Measurements from ENCODE around the gene PSMC4. TPM values are rescaled to one million over a fixed set of nuclear protein-coding genes. Genes with fewer than 3 reads are reported as not detected.

Gene PSMC4
- 10 to 100 TPM; 79.7 to 82.1 TPM for total RNA-seq

DNA sequence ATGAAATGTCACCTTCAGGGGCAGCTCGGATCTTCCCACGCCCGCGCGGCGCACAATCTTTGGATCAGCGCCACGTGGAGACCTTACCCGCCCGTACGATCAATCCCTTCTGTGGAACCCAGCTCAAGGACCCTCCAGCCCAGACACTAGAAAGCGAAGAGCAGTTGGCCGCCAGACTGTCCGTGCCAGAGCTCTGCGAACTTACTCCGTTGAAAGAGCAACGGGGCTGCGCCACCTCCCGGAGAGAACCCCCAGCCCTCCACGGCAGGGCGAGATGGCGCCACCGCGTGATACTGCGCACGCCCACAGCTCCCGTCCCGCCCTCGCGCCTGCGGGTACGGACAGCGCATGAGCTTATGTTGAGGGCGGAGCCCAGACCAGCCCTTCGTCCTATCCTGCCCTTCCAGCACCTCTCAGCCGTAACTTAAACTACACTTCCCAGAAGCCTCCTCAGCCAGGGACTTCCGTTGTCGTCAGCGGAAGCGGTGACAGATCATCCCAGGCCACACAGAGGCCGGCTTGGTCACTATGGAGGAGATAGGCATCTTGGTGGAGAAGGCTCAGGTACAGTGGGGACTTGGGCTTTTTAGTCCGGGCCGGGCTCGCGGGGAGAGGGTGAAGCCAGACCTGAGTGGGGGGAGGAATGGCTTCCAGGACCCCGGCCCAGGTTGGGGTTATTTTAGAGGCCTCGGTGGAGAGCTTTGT lies at the start of gene PSMC4:
Gene PSMC4 (plus strand): TSS at position 491 of the 705 bp plus-strand sequence. CDS start 38 bp downstream, at position 529.
- CTCF ChIA-PET: interaction anchor here (0.7 to 2.8 kb wide), 25 partner anchors 10 to 183 kb away, joined by 3 to 37 read pairs (median 7); partner anchors contain the start of genes FBL, ZNF546 and ZNF780A
- H3K27ac Mint-ChIP-seq: peak within 1 kb of the TSS; percentile 97
- no peaks in the 10 kb centered on the region for H3K9me3 Mint-ChIP-seq
- H3K27me3 Mint-ChIP-seq (ENCODE audit: low read depth): no peaks in the 10 kb centered on the region
- H3K4me1 Mint-ChIP-seq (ENCODE audit: low read depth): peaks cover 48% of the 10 kb centered on the region
- H3K4me3 Mint-ChIP-seq: peak within 1 kb of the TSS; percentile 95
- peak; percentile 99 for DNase-seq
- peaks cover 42% of the 10 kb centered on the region for H3K36me3 Mint-ChIP-seq (ENCODE audit: low read depth)
- intact Hi-C loops (cut with micrococcal nuclease): loop anchor here (1.0 to 5.0 kb wide), 7 partner anchors 11 to 178 kb away; partner anchors contain the start of genes DYRK1B and ZNF546

GRCh38 chr19:39923862-39924261 lies 47.1 kb upstream of the PSMC4 start:
- intact Hi-C loops (cut with micrococcal nuclease): no loop called here
- Mint-ChIP-seq H3K36me3 (ENCODE audit: low read depth) (peaks cover 1% of the 10 kb centered on the region), H3K27me3 (ENCODE audit: low read depth) (no peaks in the 10 kb centered on the region), H3K4me1 (ENCODE audit: low read depth) (peaks cover 15% of the 10 kb centered on the region), H3K4me3 (no peak overlapping the region), H3K27ac (no peak overlapping the region), H3K9me3 (no peaks in the 10 kb centered on the region)
- DNase-seq: no peak
- CTCF ChIA-PET: no interaction called here

GRCh38 chr19:39924389-39924788 lies 46.6 kb upstream of the PSMC4 start:
- intact Hi-C loops (cut with micrococcal nuclease): no loop called here
- H3K9me3 Mint-ChIP-seq: no peaks in the 10 kb centered on the region
- H3K27ac Mint-ChIP-seq: no peak overlapping the region
- no peaks in the 10 kb centered on the region for H3K27me3 Mint-ChIP-seq (ENCODE audit: low read depth)
- DNase-seq: no peak
- CTCF ChIA-PET: no interaction called here
- peaks cover 15% of the 10 kb centered on the region for H3K4me1 Mint-ChIP-seq (ENCODE audit: low read depth)
- peaks cover 1% of the 10 kb centered on the region for H3K36me3 Mint-ChIP-seq (ENCODE audit: low read depth)
- H3K4me3 Mint-ChIP-seq: no peak overlapping the region

- Mint-ChIP-seq H3K4me1 (ENCODE audit: low read depth) (peaks cover 18% of the 10 kb centered on the region), H3K36me3 (ENCODE audit: low read depth) (peaks cover 1% of the 10 kb centered on the region), H3K27me3 (ENCODE audit: low read depth) (no peaks in the 10 kb centered on the region), H3K27ac (no peak overlapping the region), H3K9me3 (no peaks in the 10 kb centered on the region), H3K4me3 (no peak overlapping the region)
- intact Hi-C loops (cut with micrococcal nuclease): no loop called here
- no peak for DNase-seq
- CTCF ChIA-PET: interaction anchor here (0.5 kb wide), 1 partner anchor 1278 kb away, joined by 3 read pairs; no protein-coding TSS in a partner anchor
Measured at GRCh38 chr19:39924952-39925351, 46.0 kb upstream of the PSMC4 start.

GRCh38 chr19:39926170-39926760 lies 44.7 kb upstream of the PSMC4 start:
- CTCF ChIA-PET: no interaction called here
- Mint-ChIP-seq H3K9me3 (no peaks in the 10 kb centered on the region), H3K27ac (no peak overlapping the region), H3K36me3 (ENCODE audit: low read depth) (peaks cover 1% of the 10 kb centered on the region), H3K4me3 (no peak overlapping the region), H3K4me1 (ENCODE audit: low read depth) (peaks cover 23% of the 10 kb centered on the region), H3K27me3 (ENCODE audit: low read depth) (no peaks in the 10 kb centered on the region)
- DNase-seq: no peak
- intact Hi-C loops (cut with micrococcal nuclease): no loop called here

DNA sequence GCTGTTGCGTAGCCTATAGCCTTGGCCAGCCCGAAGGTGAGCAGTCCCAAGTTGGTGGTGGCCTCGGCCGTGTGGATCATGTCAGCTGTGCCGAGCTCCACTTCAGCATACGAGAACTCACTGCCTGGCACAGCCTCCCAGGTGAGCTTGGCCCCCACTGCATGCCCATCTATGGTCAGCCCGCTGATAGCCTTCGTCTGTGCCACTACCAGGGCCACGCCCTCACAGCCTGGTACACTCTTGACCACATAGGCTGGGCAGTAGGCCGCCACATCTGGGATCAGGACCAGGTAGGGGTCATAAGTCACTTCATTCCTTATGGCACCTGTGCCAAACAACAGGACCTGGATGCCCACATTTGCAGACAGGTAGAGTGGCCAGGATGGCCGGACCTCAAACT lies 43.9 kb upstream of the PSMC4 start:
- Mint-ChIP-seq H3K9me3 (no peaks in the 10 kb centered on the region), H3K36me3 (ENCODE audit: low read depth) (peaks cover 1% of the 10 kb centered on the region), H3K4me1 (ENCODE audit: low read depth) (peaks cover 25% of the 10 kb centered on the region), H3K27ac (peak overlapping the region; percentile 78), H3K27me3 (ENCODE audit: low read depth) (no peaks in the 10 kb centered on the region), H3K4me3 (no peak overlapping the region)
- DNase-seq: no peak
- intact Hi-C loops (cut with micrococcal nuclease): no loop called here
- CTCF ChIA-PET: no interaction called here

GRCh38 chr19:39927524-39928356 lies 43.2 kb upstream of the PSMC4 start:
- intact Hi-C loops (cut with micrococcal nuclease): no loop called here
- DNase-seq: no peak
- no peaks in the 10 kb centered on the region for H3K27me3 Mint-ChIP-seq (ENCODE audit: low read depth)
- H3K4me1 Mint-ChIP-seq (ENCODE audit: low read depth): peaks cover 27% of the 10 kb centered on the region
- H3K36me3 Mint-ChIP-seq (ENCODE audit: low read depth): peaks cover 1% of the 10 kb centered on the region
- CTCF ChIA-PET: interaction anchor here (0.7 to 2.9 kb wide), 2 partner anchors 43 to 536 kb away, joined by 3 to 13 read pairs; partner anchors contain the start of gene PSMC4
- H3K4me3 Mint-ChIP-seq: no peak overlapping the region
- H3K9me3 Mint-ChIP-seq: no peaks in the 10 kb centered on the region
- peak overlapping the region; percentile 78 for H3K27ac Mint-ChIP-seq

- DNase-seq: peak; percentile 6
- Mint-ChIP-seq H3K9me3 (no peaks in the 10 kb centered on the region), H3K4me1 (ENCODE audit: low read depth) (peaks cover 31% of the 10 kb centered on the region), H3K36me3 (ENCODE audit: low read depth) (no peaks in the 10 kb centered on the region), H3K27ac (peak overlapping the region; percentile 78), H3K27me3 (ENCODE audit: low read depth) (no peaks in the 10 kb centered on the region), H3K4me3 (no peak overlapping the region)
- intact Hi-C loops (cut with micrococcal nuclease): no loop called here
- CTCF ChIA-PET: interaction anchor here (0.7 to 2.9 kb wide), 3 partner anchors 15 to 536 kb away, joined by 3 to 13 read pairs (median 3); partner anchors contain the start of gene PSMC4
Measured at GRCh38 chr19:39928357-39928725, 42.6 kb upstream of the PSMC4 start.

GRCh38 chr19:39929750-39930149 lies 41.2 kb upstream of the PSMC4 start:
- no peak overlapping the region for H3K27ac Mint-ChIP-seq
- H3K4me1 Mint-ChIP-seq (ENCODE audit: low read depth): peaks cover 42% of the 10 kb centered on the region
- no peak overlapping the region for H3K4me3 Mint-ChIP-seq
- H3K27me3 Mint-ChIP-seq (ENCODE audit: low read depth): no peaks in the 10 kb centered on the region
- CTCF ChIA-PET: interaction anchor here (0.7 to 2.9 kb wide), 2 partner anchors 8 to 41 kb away, joined by 3 to 13 read pairs; partner anchors contain the start of gene PSMC4
- intact Hi-C loops (cut with micrococcal nuclease): no loop called here
- H3K36me3 Mint-ChIP-seq (ENCODE audit: low read depth): no peaks in the 10 kb centered on the region
- DNase-seq: no peak
- no peaks in the 10 kb centered on the region for H3K9me3 Mint-ChIP-seq

- H3K9me3 Mint-ChIP-seq: peaks cover 4% of the 10 kb centered on the region
- H3K27ac Mint-ChIP-seq: no peak within 1 kb of the TSS
- peaks cover 1% of the 10 kb centered on the region for H3K36me3 Mint-ChIP-seq (ENCODE audit: low read depth)
- peak; percentile 3 for DNase-seq
- H3K4me1 Mint-ChIP-seq (ENCODE audit: low read depth): peaks cover 62% of the 10 kb centered on the region
- H3K4me3 Mint-ChIP-seq: no peak within 1 kb of the TSS
- CTCF ChIA-PET: interaction anchor here (2.5 kb wide), 1 partner anchor 36 kb away, joined by 16 read pairs; the partner anchor contains the start of gene PSMC4
- intact Hi-C loops (cut with micrococcal nuclease): no loop called here
- H3K27me3 Mint-ChIP-seq (ENCODE audit: low read depth): no peaks in the 10 kb centered on the region
Measured at GRCh38 chr19:39934584-39935363, 36.2 kb upstream of the PSMC4 start, which contains the start of gene FCGBP. TSS of gene FCGBP (minus strand) at chr19:39934634.

- Mint-ChIP-seq H3K9me3 (peaks cover 7% of the 10 kb centered on the region), H3K36me3 (ENCODE audit: low read depth) (peaks cover 2% of the 10 kb centered on the region), H3K4me3 (no peak overlapping the region), H3K4me1 (ENCODE audit: low read depth) (peaks cover 61% of the 10 kb centered on the region), H3K27ac (no peak overlapping the region), H3K27me3 (ENCODE audit: low read depth) (no peaks in the 10 kb centered on the region)
- DNase-seq: peak; percentile 19
- CTCF ChIA-PET: interaction anchor here (1.2 to 2.5 kb wide), 2 partner anchors 22 to 35 kb away, joined by 5 to 16 read pairs; partner anchors contain the start of gene PSMC4
- intact Hi-C loops (cut with micrococcal nuclease): no loop called here
Measured at GRCh38 chr19:39935364-39935661, 35.7 kb upstream of the PSMC4 start.
